Stimulated activated CD8-positive, alpha-beta memory T cell treated with anti-CD3 and anti-CD28 coated beads, Interleukin-15, amount 100 ng/mL, for 1 hour (primary cell): ENCODE results near the gene E2F2.
"Not testable (repeated sequence)": the region's sequence is repeated elsewhere in the genome, so short reads cannot be mapped to it uniquely, and the experiment has no call there.

Experiments used
- DNase-seq: peaks from one replicate; pipeline ENCODE4 v3.0.0-alpha.2; 2020; ENCODE audit warnings: low read depth

E2F2 gene

DNA sequence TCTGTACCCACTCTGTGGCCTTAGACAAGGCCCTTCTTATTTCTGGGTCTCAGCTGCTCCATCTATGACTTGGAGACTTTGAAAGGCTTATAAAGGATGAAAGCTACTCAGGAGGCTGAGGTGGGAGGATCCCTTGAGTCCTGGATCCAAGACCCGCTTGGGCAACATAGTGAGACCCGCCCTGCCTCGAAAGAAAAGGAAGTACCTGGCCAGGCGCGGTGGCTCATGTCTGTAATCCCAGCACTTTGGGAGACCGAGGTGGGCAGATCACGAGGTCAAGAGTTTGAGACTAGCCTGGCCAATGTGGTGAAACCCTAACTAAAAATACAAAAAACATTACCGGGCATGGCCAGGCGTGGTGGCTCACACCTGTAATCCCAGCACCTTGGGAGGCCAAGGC is 14.8 kb upstream of the E2F2 start:
- DNase-seq: no peak

DNA sequence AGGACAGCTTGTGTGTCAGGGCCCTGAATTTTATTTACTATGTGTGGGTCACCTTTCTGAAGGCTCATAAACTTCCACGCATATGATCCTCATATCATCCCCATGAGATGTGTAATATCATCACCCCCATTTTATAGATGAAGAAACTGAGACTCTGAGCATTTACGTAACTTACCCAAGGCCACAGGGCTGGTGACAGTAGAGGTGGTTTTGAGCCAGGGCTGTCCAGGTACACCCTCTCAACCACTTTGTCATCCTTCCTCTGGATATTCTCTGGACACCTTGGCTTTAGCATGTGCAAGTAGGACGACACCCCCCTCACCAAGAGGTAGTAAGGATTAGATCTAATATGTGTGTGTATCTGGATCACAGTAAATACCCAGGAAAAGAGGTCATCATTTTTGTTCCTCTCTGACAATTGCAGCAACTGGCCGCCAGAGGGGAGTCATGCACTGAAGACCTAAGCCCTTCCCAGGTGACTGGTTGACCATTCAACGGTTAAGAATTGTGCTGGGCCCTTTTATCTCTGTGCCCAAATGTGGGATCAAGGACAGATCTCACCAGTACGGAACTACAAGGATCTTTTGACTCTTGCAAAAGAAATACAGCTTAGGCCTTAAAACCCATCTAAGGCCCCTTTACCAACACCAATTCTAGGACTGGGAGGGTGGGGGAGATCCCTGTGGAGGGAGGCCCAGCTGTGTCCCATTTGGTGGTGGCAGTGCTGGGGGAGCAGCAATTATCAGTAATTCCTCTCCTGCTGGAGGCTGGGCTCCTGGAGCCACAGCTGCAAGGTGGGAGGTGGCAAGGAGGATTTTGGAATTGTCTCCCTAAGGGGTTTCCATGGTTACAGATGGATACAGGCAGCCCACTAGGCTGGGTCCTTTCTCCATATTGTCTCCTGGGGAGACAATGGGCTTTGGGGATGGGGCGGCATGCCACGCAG is 13.7 kb upstream of the E2F2 start:
- peak; percentile 57 for DNase-seq

DNA sequence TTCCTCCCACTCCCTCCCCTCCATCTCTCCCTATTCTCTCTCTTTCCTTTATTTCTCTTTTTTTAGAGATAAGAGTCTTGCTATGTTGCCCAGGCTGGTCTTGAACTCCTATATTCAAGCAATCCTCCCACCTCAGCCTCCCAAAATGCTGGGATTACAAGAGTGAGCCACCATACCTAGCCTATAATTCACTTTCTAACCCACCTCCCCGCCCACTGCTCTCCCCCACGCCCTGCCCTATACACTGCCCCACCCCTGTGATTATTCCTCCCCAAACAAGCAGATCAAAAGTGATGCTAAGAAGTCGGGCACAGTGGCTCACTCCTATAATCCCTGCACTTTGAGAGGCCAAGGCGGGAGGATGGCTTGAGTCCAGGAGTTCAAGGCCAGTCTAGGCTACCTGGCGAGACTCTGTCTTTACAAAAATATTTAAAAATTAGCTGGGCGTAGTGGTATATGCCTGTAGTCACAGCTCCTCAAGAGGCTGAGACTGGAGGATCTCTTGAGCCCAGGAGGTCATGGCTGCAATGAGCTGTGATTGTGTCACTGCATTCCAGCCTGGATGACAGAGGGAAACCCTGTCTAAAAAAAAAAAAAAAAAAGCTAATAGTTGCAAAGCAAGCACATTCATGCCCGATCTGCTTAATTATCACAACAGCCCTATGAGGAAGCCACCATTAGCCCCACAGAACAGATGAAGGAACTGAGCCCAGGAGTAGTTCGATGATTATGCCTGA is 12.8 kb upstream of the E2F2 start:
- DNase-seq: no peak

DNA sequence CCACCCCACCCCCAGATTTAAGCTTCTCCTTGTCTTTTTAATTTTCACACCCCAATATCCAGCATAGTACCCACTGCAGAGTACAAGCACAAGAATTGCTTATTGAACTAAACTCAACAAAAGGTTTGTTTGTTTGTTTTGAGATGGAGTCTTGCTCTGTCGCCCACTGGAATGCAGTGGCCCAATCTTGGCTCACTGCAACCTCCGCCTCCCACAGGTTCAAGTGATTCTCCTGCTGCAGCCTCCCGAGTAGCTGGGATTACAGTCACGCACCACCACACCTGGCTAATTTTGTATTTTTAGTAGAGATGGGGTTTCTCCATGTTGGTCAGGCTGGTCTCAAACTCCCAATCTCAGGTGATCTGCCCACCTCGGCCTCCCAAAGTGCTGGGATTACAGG is 11.9 kb upstream of the E2F2 start:
- not testable (repeated sequence) for DNase-seq

DNA sequence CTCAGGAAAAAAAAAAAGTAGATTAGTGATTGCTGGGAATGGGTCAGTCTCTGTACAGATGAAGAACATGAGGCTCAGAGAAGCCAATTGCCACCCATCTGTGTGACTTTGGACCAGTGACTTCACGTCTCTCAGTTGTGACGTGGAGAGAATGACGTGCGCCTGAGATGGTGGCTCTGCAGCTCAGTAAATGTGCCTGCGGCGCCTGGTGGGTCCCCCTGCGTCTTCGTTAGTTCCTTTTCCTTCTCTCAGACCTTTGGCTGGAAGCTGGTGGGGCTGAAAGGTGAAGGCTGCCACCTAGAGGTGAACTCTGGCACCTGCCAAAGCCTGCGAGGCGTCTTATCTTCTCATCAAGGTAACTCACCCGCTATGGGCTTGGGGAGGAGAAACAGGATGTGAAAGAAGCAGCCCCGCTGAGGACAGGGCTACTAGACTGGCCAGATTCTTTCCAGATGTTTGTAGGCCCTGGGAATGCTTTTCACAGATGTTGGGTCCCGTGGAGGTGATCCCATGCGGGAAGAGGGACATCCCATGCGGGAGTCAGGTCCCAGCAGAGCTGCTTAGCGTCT is 8.7 kb upstream of the E2F2 start:
- peak; percentile 87 for DNase-seq

DNA sequence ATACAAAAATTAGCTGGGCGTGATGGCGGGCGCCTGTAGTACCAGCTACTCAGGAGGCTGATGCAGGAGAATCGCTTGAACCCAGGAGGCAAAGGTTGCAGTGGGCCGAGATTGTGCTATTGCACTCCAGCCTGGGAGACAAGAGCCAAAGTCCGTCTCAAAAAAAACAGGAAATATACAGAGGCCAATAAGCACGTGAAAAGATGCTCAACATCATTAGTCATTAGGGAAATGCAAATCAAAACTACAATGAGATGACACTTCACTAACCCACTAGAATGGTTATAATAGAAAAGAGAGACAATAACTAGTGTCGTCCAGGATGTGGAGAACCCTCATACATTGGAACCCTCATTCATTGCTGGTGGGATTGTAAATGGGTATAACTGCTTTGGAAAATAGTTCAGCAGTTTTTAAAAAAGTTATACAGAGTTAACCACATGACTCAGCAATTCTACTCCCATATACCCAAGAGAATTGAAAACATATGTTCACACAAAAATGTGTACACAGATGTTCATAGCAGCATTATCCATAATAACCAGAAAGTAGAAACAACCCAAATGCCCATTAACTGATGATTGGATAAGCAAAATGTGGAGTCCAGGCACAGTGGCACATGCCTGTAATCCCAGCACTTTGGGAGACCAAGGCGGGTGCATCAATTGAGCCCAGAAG is 6.4 kb upstream of the E2F2 start:
- no peak for DNase-seq

DNA sequence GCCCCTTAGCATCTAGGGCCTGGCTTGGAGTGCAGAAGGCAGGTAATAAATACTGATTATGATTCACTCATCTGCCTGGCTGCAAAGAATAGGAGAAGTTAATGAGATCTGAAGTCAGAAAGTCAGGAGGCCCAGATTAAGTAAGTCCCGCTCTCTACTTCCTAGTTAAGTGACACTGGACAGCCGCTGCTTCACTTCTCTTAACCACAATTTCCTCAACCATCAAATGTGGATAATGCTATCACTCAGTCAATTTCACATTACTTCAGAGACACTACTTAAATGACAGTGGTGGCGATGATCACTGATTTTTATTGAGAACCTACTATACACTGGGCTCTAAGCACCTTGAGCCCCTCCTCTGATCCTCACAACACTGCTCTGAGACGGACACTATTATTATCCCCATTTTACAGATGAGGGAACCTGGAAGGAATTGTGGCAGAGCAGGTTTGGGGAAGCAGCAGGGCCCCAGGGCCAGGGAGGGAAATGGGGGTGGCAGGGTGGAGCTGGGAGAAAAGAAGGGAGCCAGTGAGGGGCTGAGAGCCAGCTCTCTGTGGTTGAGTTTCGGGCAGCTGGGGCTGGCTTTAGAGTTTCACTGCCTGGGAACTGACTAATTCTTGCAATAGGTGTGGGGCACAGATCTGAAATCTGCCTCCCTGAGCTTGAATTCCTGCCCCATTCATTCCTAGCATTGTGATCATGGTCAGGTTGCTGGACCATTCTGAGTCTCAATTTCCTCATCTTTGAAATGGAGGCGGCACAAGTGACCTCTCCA is 2.4 kb upstream of the E2F2 start:
- no peak for DNase-seq

DNA sequence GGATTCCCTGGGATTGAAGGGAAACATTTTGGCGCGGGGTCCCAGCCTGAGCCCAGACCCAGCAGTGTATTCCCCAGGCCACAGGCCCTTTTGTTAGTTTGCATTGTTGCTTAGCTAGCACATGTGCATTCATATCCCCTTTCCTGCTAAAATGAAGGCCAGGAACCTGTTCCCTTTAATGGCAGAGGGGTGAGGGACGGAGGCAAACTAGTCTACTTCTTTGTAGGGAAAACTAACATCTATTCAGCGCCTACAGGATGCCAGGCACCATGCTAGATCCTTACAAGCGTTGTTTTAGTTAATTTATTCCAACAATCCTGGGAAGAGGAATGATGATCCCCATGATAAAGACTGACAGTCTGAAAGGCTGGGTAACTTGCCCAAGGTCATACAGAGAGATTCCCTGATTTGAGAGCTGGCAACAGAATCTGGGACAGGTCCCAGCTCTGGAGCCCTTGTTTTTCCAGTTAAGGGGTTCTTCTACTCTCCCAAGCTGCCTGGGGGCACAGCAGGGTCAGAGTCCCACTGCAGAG is 595 bp upstream of the E2F2 start:
- DNase-seq: no peak

DNA sequence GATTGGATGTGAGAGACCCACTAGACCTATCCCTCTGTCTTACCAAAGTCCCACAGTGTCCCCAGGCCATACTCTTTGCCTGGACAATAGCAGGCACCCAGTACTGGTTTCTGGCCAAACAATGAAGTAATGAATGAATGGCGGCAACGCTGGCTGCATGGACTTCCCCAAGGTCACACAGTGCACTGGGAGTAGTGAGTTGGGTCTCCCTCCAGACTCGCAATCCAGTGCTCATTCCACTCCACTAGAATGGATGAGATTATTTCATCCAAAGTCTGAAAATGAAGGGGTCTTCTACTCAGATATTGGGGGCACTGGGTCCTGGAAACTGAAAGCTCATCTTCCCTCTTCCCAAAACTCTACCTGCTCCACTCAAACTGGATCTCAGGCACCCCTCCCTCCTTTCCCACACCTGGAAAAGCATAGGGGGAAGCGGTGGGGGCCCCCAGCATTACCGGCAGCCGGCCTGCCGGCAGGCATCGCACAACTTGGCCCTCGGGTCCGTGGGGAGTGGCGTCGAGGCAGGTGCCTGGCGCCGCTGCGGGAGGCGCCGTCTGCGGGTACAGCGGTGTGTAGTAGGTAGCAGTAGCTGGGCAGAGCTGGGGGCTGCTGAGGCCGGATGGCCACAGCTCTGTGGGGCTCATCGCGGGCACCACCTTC is 816 bp downstream of the E2F2 start:
- DNase-seq: no peak

DNA sequence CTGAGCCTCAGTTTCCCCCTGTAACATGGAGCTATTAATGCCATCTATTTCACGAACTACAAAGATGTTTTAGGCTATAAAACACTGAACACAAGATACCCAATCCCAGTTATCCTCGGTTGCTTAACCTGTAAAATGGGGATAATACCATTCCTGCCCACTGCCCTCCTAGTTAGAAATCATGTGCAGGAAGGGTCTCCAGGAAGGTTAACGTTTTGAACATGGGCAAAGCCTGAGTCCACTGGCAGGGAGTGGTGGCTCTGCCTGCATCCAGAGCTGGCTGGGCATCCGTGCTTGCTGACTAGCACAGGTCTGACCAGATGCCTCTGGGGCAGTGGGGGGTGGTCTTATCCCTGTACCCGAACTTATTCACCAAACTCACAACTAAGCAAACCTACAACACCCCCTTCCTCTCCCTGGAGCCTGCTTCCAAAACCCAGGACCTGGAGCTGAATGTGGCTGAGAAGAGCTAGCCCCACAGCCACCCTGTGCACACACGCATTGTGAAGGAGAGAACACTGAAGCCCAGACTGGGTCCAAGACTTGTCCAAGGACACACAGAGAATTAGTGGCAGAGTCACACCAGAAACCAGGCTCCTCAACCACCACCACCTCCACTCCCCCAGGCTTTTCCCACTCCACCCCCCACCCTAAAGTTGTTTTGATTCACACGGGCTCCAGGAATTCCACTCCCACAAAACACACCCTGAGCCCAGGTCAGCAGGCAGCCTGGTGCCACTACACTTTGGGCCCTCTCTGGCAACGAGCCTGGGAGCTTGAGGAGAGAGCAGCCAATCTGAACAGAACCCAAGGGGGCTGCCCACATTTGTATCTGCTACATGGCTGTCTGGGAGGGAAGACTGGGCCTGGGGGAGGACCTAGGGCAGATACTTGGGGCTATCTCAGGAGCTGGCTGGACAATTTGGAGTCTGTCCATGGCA is 1.6 kb downstream of the E2F2 start:
- DNase-seq: no peak

DNA sequence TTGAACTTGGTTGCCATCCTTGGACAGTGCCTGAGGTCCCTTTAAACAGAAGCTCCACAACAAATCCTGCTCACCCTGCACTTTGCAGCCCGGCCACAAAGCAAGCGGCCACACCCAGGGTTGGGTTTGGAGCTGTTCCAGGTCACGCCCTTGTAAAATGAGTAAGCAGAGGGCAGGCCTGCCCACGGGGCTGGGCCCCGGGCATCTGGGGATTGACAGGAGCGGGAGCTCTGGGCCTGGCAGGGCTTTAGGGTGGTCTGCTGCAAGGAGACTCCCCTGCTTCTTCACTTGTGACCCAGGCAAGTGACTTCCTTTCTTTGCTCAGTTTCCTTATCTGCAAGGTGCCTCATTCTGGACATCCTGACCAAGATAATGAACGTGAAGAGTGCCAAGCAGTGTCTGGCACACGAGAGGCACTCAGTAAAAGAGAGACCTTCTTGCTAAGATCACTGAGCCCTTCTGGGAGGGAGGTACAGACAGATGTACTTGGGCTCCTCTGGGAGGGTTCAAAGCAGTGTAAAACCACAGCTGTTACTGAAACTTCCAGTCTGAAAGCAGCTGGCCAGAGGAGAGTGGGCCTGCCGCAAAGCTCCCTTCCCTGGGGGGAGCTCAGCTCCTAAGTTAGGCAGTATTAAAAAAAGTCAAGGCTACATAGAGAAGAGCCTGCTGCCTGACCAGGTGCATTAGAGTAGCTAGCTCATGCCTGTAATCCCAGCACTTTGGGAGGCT is 2.6 kb downstream of the E2F2 start:
- peak; percentile 65 for DNase-seq

DNA sequence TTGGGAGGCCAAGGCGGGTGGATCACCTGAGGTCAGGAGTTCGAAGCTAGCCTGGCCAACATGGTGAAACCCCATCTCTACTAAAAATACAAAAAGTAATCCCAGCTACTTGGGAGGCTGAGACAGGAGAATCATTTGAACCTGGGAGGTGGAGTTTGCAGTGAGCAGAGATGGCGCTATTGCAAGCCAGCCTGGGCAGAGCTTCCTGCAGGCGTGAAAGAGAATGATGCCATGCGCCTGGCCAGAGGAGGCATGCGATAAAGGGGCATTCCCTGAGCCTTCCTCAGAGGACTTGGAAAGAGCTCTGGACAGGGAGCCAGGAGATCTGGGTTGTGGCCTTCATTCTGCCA is 3.2 kb downstream of the E2F2 start:
- DNase-seq: no peak

DNA sequence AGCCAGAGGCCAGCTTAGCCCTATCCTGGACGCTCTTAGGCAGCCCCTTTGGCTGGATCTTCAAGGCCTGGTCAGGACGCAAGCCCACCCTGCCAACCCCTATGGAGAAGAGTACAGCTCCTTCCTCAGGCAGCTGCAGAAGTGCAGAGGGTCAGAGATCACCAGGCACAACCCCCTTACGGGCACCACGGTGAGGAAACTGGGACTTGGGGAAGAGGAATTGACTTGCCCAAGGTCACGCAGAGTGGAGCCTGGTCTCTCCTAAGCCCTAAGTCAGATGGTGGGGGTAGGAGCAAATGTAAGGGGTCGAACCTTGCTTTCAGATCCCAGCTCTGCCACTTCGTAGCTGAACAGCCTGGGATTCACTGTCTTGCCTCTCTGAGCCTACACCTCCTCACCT is 3.7 kb downstream of the E2F2 start:
- no peak for DNase-seq

DNA sequence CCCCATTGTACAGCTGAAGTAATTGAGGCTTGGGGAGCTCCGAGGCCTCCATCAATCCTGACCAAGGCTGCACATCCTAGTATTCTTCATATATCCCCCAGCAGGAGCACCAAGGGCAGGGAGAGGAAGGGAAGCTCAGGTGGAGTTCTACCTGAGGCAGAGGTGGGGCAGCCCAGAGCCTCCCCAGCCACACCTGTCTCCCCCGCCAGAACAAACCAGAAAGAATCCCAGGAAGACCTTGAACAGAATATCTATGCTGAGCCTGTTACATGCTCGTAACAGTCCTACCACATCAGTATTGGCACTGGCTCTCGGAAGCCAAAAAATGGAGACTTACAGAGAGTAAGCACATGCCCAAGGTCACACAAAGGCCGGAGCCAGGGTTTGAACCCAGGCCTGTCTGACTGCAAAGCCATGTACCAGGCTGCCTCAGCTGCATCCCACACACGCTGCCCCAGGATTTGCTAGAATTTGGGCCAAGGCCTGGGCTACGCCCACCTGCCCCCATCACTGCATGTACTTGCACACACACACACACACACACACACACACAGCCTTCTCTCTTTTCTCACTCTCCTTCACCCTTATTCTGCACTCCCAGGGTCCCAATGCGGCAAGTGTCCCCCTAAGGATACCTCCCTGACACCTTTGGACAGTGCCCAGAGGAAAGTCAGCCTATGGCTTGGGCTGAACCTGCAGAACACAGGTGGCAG is 4.5 kb downstream of the E2F2 start:
- no peak for DNase-seq

DNA sequence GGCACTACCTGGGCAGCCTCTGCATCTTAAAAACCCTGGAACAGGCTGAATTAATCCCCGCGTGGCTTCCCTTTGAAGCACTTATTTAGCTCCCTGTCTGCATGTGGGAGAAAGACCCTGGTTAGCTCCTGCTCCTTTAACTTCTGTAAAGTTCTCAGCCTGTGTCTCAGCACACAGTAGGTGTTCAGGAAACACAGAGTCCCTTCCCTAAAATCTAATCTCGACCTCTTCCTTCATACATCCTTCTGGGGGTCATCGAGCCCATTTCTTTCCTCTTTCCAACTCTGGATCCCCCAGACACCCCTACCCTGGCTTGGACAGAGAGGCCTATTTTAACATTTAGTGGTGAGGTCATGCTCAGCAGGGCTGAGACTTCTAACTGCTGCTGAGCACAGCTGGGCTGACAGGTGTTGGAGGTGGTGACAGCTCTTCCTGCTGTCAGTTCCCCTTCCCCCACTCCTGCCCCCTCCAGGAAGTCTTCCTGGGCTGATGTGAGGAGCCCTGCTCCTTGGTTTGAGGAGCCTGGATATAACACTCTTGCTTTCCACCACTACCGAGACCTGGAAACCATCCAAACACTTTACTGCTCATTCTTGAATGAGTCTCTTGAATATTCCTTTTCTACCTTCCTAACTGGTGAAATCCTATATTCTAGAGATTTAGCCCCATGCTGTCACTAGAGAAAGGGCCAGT is 5.3 kb downstream of the E2F2 start:
- no peak for DNase-seq

DNA sequence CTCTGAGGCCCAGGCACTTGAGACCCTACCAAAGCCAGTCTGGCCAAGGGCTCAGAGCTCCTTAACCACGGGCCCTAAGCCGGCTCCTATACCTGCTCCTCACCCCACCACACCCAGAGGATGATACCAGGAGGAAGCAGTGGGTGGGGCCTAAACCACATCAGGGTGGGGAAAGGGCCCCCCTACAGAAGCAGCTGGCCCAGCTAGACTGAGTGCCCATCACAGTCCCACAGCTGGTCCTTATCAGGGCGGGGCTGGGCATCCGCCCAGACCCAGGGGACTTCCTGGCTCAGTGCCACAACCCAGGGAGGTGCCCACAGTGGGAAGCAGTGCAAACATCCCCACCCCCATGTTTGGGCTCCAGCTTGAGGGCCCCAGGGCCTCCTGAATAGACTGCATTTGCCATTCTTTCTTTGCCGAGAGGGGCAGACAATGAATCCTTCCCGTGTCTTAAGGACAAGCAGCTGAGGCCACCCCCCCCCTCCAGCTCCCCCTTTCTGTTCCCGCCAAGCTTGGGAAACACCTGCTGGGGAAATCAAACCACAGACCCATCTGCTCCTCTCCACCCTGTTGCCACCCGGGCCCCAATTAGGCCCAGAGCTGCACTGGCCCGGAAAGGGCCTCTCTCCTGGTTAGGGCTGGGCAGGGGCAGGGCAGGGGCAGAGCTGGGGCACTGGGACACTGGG is 6.2 kb downstream of the E2F2 start:
- DNase-seq: no peak

DNA sequence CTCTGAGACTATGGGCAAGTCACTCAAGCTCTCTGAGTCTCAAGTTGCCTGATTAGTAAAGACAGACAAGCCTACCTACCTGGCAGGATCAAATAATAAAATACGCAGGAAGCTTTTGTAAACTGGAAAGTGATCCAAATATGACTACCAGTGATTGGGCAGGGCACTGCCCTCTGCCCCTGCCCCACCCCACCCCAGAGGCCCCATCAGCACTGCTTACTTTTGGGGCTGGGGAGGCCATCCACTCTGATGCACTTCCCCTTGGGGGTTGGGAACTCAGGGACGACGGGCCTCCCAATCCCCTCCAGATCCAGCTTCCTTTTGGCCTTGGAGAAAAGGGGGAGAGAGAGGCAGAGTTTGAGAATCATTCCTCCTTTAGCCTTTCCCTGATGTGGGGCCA is 6.9 kb downstream of the E2F2 start:
- DNase-seq: no peak
